DLD1 (cell line): ENCODE results near the gene TMEM97.
"Not testable (repeated sequence)": the region's sequence is repeated elsewhere in the genome, so short reads cannot be mapped to it uniquely, and the experiment has no call there.

Experiments used
- in situ Hi-C: cut with HindIII; loops from 2 replicates; pipeline ENCODE4 v1.10.0; 2017; ENCODE audit warnings: low sequenced_read_pairs

TMEM97 gene

DNA sequence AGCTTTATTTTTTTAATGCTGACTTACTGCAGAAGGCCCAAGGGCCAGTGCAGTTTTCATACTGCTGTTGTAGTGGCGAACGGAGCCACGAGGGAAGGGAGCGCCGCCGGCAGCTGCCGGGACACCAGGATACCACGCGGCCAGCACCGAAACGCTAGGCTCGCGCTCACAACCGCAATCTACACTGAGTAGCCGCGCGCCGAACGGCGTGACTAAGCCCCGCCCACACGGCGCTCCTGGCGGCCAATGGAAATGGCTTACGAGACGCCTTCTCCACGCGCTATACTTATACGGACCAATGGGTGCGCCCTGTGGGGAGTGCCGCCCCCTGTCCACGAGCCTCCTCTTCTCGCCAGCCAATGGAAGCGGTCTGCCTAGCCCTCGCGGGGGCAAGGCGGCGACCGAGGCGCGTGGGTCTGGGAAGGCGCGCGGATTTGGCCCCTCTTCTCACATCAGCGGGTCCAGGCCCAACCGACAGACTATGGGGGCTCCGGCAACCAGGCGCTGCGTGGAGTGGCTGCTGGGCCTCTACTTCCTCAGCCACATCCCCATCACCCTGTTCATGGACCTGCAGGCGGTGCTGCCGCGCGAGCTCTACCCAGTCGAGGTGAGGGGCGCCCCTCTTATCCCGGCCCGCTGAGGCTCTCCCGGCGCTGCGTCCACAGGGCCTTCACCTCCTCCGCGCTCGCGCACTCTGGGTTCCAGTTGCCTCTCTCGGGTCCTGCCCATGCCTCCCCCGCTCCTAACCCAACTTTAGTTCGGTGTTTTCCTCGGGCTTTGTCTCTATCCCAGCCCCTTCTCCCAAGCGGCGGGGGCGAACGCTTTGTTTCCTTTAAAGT is at the start of gene TMEM97:
Gene TMEM97, plus strand, starts transcription at position 442 of the 839 bp plus-strand sequence. Its CDS starts 40 bp downstream, at position 482.
- in situ Hi-C loops: no loop called here

DNA sequence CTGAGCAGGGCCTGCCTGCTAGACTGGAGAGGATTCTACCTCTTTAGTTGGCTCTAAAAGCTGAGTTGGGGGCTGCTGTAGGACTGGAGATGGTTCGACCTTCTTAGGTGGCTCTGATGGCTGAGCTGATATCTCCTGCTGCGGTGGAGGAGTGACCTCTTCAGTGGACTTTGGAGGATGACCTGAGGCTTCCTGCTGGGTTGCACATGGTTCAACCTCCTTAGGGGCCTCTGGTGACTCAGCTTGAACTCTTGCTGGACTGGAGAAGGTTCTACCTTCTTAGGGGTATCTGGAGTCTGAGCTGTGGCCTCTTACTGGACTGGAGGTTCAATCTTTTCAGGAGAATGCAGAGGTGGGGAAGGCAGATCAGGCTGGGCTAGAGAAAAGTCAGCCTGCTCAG is 48.9 kb upstream of the TMEM97 start:
- in situ Hi-C loops: no loop called here

DNA sequence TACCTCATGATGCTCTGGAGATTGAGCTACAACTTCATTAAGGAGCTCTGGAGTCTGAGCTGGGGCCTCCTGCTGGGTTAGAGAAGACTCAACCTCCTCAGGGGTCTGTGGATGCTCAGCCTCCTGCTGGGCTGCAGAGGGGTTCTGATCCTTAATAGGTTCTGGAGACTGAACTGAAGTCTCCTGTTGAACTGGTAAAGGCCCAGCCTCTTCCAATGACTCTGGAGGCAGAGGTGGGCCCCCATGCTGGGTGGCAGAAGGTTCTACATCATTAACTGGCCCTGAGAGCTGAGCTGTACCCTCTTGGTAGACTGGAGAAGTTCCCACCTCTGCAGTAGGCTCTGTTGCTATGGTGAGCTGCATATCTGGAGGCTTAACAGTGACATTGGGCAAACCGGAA is 48.1 kb upstream of the TMEM97 start:
- in situ Hi-C loops: no loop called here

DNA sequence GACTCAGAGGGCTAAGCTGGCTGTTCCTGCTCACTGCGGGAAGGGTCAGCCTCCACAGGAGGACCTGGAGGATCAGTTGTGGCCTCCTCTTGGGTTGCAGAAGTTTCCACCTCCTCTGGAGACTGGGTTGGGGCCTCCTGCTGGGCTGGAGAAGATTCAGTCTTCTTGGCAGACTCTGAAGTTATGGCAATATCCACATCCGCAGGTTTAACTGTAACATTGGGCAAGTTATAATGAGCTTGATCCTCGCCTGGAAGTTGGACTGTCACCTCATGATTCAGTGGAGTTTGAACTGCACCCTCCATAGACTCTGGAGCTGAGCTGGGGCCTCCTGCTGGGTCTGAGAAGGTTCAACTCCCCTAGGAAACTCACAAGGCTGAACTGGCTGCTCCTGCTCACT is 47.6 kb upstream of the TMEM97 start:
- in situ Hi-C loops: no loop called here

DNA sequence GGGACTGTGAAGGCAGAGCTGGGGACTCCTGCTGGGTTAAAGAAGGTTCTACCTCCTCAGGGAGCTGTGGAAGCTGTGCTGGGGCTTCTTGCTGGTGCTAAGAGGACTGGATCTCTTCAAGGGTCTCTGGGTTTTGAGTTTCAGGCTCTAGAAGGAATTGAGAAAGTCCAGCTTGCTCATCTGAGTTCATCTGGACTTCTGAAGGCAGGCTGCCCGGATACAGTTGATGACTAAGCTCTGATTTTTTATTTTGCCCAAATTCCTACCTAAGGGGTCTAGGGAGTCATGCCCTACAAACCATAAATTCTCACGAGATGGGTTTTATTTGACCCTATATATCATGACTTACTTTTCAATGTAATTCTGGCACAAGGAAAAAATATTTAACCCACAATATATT is 46.8 kb upstream of the TMEM97 start:
- in situ Hi-C loops: no loop called here

DNA sequence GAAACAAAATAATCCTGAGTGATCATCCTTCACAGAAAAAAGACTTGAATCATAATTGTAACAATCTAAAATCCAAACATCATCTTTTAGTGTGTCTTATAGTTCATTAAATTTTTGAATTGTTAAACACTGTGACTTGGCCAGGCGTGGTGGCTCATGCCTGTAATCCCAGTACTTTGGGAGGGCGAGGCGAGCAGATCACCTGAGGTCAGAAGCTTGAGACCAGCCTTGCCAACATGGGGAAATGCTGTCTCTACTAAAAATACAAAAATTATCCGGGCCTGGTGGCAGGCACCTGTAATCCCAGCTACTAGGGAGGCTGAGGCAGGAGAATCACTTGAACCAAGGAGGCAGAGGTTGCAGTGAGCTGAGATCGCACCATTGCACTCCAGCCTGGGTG is 45.7 kb upstream of the TMEM97 start:
- in situ Hi-C loops: not testable (repeated sequence)

DNA sequence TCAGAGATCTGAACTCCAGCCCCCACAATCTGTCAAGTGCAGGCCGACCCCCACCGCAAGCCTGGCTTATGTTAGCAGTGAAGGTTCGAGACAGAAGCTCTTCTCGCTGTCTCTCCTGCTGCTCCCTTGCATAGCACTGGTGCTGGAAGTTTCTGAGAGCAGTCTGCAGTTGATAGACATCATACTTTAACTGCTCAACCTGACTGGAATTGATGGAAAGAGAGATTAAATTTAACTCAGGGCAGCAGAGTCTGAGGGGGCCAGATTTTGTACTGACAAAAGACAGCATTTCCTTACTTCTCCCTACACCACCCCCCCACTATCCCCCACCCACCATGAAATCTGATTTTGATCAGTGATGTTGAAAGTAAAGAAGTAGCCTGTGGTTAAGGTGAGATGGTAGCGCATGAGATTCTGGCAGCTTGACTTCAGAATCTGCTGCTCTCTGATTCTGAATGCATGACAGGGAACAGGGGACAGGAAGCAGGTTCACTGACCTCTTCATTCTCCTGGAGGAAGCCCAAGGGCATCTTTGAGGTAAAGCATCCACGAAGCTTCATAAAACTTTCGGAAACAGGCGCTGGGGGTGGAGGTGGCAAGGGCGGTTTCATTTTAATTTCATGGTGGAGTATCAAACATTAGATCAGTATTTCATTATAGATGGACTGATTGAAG is 44.3 kb upstream of the TMEM97 start:
- in situ Hi-C loops: no loop called here

DNA sequence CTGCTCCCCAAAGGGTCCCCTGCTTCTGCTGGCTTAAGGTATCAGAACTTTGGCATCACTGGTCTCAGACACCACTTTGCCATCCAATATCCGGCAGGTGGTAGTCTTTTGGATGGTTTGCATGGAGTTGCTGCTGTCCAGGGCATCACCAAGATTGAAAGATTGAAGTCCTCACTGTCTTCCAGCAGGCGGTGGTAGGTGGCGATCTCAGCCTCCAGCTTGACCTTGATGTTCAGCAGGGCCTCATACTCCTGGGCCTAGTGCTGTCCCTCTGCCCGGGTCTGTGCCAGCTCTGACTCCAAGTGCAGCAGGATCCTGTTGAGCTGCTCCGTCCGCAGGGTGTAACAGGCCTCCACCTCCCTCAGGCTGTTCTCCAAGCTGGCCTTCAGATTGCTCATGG is 43.0 kb upstream of the TMEM97 start:
- in situ Hi-C loops: no loop called here

DNA sequence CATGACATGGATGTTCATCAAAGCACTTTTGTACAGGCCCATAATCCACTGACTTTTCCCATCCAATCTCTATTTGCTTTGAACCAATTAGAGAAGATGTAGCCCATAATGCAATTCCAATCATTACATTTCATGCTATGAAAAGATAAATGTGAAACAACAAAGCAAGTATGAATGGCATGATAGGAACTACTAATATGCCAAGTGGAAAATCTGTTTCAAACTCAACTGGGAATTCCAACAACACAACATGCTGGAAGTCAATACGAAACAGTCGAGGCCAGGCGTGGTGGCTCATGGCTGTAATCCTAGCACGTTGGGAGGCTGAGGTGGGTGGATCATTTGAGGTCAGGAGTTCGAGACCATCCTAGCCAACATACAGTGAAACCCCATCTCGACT is 39.6 kb upstream of the TMEM97 start:
- in situ Hi-C loops: no loop called here

DNA sequence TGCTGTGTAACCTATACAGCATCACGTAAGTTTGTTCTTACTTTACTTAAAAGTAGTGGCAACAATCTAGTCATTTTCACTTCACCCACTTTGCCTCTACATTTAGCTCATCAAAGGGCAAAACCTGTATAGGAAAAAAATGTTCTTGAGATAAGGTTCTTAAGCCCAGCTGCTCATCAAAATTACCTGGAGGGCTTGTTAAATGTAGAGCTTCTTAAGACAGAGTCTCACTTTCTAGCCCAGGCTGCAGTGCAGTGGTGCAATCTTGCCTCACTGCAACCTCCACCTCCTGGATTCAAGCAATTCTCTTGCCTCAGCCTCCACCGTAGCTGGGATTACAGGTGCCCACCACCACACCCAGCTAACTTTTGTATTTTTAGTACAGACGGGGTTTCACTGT is 38.2 kb upstream of the TMEM97 start:
- in situ Hi-C loops: no loop called here

DNA sequence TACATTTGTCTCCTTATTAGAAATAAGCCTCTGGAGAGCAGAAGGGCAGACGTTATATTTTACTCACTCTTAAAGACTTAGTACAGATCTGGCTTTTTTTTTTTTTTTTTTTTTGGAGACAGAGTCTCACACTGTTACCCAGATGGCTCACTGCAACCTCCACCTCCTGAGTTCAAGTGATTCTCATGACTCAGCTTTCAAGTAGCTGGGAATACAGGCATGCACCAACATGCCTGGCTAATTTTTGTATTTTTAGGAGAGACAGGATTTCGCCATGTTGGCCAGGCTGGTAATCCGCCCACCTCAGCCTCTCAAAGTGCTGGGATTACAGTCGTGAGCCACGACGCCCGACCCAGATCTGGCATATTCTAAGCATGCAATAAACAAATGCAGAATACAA is 36.4 kb upstream of the TMEM97 start:
- in situ Hi-C loops: no loop called here

DNA sequence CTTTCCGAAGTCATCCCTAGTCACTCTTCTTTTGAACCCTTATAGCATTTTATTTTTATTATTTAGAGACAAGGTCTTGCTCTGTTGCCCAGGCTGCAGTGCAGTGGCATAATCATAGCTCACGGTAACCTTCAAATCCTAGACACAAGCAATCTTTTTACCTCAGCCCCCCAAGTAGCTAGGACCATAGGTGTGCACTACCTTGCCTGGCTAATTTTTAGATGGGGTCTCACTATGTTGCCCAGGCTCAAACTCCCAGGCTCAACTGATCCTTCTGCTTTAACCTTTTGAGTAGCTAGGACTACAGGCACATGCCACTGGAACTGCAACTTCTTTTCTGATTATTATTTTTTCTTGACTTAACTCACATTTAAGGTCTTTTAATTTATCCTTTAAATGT is 33.0 kb upstream of the TMEM97 start:
- in situ Hi-C loops: no loop called here

DNA sequence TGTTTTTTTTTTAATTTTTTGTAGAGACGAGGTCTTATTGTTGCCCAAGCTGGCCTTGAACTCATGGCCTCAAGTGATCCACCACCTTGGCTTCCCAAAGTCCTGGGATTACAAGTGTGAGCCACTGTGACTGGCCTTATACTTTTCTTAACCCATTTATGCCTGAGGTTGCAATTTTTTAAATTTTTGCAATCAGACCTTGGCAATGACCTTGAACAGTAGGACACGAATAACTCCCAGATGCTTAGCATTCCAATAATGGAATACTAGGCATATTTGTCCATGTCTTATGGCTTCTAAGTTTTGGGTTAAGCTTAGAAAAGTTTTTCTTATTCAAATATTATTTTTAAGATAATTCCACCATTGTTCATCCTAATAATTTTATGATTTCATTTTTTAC is 28.3 kb upstream of the TMEM97 start:
- in situ Hi-C loops: no loop called here

DNA sequence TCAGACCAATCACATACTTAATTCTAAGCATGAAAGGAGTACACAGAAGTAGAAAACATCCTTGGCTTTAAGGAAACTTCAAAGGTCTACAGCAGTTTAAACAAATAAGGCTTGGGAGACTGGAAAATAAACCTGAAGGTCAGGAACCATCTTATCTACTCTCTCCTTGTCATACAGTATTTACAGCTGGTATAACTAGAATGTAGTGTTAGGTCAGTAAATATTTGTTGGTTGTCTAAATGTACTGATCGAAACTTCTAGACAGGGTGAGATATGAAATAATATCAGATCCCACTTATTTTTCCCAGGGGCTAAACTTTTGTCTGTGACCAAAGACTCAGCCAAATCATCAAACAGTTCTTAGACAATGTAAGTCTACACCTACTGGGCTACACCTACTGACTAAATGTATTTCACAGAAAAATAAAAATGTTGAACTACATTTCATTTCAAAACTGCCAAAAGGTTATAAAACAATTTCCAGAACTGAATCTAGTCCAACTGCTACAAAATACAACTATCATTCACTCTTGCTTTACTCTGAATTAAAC is 27.1 kb upstream of the TMEM97 start:
- in situ Hi-C loops: no loop called here

DNA sequence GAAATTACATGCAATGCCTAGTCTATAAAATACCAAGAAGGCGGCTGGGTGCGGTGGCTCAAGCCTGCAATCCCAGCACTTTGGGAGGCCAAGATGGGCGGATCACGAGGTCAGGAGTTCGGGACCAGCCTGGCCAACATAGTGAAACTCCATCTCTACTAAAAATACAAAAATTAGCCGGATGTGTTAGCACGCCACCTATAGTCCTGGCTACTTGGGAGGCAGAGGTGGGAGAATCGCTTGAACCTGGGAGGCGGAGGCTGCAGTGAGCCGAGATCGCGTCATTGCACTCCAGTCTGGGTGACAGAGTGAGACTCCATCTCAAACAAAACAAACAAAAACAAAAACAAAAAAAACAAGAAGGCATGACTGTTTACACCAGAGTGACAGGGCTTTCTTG is 26.1 kb upstream of the TMEM97 start:
- in situ Hi-C loops: not testable (repeated sequence)

DNA sequence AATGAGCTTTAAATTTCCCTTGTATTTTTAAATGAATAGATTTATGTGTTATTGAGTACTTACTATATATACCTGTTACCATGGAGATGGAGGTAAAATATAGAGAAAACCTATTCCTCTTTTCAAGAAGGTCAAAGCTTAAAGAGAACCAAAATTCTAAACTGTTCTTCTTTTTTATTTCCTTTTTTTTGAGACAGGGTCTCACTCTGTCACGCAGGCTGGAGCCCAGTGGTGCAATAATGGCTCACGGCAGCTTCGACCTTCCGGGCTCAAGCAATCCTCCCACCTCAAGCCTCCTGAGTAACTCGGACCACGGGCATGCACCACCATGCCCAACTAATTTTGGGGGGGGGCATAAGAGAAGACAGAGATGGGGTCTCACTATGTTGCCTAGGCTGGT is 25.0 kb upstream of the TMEM97 start:
- in situ Hi-C loops: no loop called here

DNA sequence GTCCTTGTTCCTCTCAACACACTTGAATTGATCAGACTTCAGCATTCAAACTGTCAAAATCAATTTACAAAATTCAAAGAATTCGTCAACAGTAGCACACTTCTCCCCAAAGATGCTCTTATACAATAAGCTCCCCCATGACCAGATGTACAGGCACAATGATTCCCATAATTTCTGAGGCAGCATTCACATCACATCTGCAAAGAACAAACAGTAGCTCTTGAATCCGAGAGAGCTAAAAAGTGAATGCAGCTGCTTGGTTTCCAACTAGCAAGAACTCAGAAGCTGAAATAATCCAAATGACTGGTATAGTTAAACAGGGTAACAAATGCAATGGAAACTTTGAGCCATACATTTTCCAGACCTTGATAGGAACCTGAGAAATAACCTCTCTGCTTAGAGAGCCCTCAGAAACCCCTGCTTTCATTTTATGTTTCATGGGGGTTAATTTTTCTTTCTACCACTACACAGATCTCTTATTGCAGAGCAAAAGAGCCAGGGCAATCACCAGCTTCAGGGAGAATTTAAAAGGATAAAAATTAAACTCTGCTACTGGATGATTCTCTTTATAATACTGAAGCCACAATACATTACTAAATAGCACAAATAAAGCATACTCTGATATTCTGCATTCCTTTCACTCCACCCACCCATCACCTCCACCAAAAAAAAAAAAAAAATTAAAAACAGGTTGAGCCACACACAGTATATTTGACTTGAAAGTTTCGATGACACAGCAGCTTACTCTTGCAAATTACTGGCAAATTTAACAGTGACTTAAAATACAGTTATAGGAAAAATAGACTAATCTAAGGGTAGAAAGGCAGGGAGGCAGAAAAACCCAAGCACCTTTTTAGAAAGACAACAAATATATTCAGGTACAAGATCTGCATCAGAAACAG is 23.1 kb upstream of the TMEM97 start:
- in situ Hi-C loops: no loop called here

DNA sequence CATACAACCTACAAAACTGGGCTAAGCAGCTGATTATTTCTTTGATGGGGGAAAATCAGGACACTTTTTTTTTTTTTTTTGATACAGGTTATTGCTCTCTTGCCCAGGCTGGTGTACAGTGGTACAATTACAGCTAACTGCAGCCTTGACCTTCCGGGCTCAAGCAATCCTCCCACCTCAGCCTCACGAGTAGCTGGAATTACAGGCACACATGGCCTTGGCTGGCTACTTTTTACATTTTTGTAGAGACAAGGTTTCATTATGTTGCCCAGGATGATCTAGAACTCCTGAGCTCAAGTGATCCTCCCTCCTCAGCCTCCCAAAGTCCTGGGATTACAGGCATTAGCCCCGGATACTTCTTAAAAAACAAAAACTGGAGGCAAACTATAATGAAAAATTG is 20.6 kb upstream of the TMEM97 start:
- in situ Hi-C loops: no loop called here

DNA sequence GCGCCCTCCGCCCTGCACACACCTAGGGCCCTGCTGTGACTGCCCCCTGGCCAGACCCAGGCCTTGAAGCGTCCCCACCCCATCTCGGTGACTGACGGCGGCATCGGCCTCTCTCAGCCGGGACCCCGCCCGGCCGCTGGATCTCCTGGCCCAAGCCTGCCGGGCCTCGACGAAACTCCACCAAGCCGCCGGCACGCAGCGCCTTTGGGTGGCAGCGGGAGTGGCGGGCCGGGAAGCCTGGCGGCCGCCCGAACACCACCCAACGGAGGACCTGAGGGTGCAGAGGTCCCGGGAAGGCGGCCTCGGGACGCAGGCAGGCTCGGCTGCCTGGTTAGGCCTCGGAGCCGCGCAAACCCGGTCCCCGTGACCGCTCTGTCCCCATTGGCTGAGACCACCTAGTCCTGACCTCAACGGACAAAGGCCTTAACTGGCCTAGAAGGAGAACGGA is 12.0 kb upstream of the TMEM97 start:
- in situ Hi-C loops: no loop called here

DNA sequence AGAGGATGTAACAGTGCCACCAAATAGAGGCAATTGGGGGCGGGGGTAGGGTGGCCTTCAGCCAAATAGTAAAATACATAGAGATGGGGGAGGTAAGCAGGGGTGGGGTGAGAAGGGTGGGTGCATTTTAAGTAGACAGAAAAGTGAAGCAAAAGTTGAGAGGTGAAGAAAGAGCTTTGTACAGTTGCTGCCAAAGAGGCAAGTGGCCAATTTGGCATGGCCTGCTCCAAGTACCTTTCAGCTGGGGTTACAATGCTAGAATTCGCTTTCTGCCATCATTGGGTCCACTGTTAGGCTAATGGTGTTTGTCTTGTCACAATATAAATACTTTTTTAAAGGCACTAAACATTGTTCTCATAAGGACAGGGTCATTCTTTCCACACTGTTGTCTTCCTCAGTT is 5.2 kb upstream of the TMEM97 start:
- in situ Hi-C loops: no loop called here
